KMS-11 (cell line): ENCODE measurements around the gene MYO16.

Experiments
- H2AFZ ChIP-seq: fragments of 200-600 bp; sonication (generic); 2 replicates; pipeline ENCODE4 v1.6.1; 2016; ENCODE audit warnings: antibody characterized with exemption, mixed run types, low read depth
- H3K27ac ChIP-seq: fragments of 200-600 bp; sonication (generic); 2 replicates; pipeline ENCODE4 v1.6.1; 2016; ENCODE audit warnings: mild to moderate bottlenecking, mixed run types
- H3K27me3 ChIP-seq: fragments of 200-600 bp; sonication (generic); 2 replicates; pipeline ENCODE4 v1.6.1; 2017; ENCODE audit warnings: mild to moderate bottlenecking, low read depth, mixed run types, moderate library complexity; ENCODE audit not compliant: insufficient read depth
- H3K36me3 ChIP-seq: fragments of 200-600 bp; sonication (generic); 2 replicates; pipeline ENCODE4 v1.6.1; 2017; ENCODE audit warnings: mild to moderate bottlenecking, mixed run types; ENCODE audit not compliant: insufficient read depth
- H3K4me1 ChIP-seq: fragments of 200-600 bp; sonication (generic); 2 replicates; pipeline ENCODE4 v1.6.1; 2016; ENCODE audit warnings: mild to moderate bottlenecking, low read depth, mixed run types; ENCODE audit not compliant: poor library complexity, severe bottlenecking
- H3K4me2 ChIP-seq: fragments of 200-600 bp; sonication (generic); 2 replicates; pipeline ENCODE4 v1.7.0; 2016; ENCODE audit warnings: mild to moderate bottlenecking, mixed run types
- H3K4me3 ChIP-seq: fragments of 200-600 bp; sonication (generic); IDR thresholded peaks from 2 replicates; pipeline ENCODE4 v1.6.1; 2017; ENCODE audit warnings: low read depth, low read length, mixed read lengths; ENCODE audit not compliant: insufficient read depth
- H3K79me2 ChIP-seq: fragments of 200-600 bp; sonication (generic); 2 replicates; pipeline ENCODE4 v1.6.1; 2016; ENCODE audit warnings: low read depth, mixed run types; ENCODE audit not compliant: insufficient read depth
- H3K9ac ChIP-seq: fragments of 200-600 bp; sonication (generic); 2 replicates; pipeline ENCODE4 v1.6.1; 2016; ENCODE audit warnings: mild to moderate bottlenecking, mixed run types
- H4K20me1 ChIP-seq: fragments of 200-600 bp; sonication (generic); 2 replicates; pipeline ENCODE4 v1.6.1; 2016; ENCODE audit warnings: mild to moderate bottlenecking, mixed run types; ENCODE audit not compliant: insufficient read depth
- TF ChIP-seq, protein P1 (sequence below): fragments of 200-600 bp; sonication (generic); conservative IDR thresholded peaks from 2 replicates; pipeline ENCODE4 v1.6.1; 2017; ENCODE audit warnings: low read depth, mild to moderate bottlenecking, antibody characterized with exemption, low read length, moderate library complexity, mixed read lengths

MYO16 gene

DNA sequence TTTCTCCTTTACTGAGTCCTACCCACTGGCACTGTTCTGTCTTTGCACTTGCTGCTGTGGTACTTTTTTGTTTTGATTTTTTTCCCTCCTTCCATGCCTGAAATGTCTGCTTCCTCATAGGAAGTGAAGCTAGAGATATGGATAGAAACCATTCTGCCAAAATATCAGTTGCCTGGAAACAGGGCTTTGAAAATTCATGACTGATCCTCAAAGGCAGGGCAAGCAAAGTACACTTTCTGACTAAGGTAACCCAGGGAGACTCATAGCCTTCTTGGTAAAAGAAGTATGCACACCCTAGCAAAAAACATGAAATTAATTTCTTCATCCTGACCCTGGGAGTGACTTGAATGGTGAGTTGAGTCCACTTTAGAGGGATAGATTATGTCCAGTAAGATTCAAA is 329.8 kb downstream of the MYO16 start:
- H3K36me3 ChIP-seq, result no peaks in the 10 kb centered on the region
- H4K20me1 ChIP-seq, result no peaks in the 10 kb centered on the region
- H3K9ac ChIP-seq, result no peak overlapping the region
- H3K27me3 ChIP-seq, result no peaks in the 10 kb centered on the region
- H3K79me2 ChIP-seq, result no peaks in the 10 kb centered on the region
- H3K4me3 ChIP-seq, result no peak overlapping the region
- TF ChIP-seq, protein P1, sequence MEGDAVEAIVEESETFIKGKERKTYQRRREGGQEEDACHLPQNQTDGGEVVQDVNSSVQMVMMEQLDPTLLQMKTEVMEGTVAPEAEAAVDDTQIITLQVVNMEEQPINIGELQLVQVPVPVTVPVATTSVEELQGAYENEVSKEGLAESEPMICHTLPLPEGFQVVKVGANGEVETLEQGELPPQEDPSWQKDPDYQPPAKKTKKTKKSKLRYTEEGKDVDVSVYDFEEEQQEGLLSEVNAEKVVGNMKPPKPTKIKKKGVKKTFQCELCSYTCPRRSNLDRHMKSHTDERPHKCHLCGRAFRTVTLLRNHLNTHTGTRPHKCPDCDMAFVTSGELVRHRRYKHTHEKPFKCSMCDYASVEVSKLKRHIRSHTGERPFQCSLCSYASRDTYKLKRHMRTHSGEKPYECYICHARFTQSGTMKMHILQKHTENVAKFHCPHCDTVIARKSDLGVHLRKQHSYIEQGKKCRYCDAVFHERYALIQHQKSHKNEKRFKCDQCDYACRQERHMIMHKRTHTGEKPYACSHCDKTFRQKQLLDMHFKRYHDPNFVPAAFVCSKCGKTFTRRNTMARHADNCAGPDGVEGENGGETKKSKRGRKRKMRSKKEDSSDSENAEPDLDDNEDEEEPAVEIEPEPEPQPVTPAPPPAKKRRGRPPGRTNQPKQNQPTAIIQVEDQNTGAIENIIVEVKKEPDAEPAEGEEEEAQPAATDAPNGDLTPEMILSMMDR, result no peak
- no peak overlapping the region for H3K27ac ChIP-seq
- H3K4me1 ChIP-seq, result no peaks in the 10 kb centered on the region
- H3K4me2 ChIP-seq, result no peak overlapping the region
- no peak overlapping the region for H2AFZ ChIP-seq

GRCh38 chr13:108960006-108960405 is 330.6 kb downstream of the MYO16 start:
- no peaks in the 10 kb centered on the region for H4K20me1 ChIP-seq
- no peak overlapping the region for H2AFZ ChIP-seq
- no peaks in the 10 kb centered on the region for H3K4me1 ChIP-seq
- H3K36me3 ChIP-seq, result no peaks in the 10 kb centered on the region
- H3K9ac ChIP-seq, result no peak overlapping the region
- no peak overlapping the region for H3K27ac ChIP-seq
- TF ChIP-seq, protein P1, result no peak
- no peak overlapping the region for H3K4me2 ChIP-seq
- H3K27me3 ChIP-seq, result no peaks in the 10 kb centered on the region
- no peaks in the 10 kb centered on the region for H3K79me2 ChIP-seq
- H3K4me3 ChIP-seq, result no peak overlapping the region

DNA sequence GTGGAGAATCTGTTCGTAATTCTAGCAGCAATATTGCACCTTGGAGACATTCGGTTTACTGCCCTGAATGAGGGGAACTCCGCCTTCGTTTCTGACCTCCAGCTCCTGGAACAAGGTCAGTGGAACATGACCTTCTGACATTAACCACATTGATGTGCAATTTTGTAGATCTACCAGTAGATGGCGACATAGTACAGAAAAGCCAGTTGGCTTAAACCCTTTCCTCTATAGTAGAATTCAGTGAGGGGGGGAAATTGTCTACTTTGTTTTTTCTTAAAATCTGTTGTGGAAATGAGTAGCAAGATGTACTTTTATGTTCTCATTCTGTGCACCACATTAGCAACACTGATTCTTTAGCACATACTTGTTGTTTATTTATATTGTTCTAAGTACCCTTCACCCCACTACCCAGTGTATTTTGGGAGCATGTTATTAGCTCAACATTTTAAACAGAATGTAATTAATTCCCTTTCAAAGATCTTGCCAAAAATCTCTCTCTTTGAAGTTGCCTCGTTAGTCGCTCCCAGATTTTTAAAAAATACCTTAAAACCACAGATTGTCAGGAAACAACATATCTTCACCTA is 332.2 kb downstream of the MYO16 start:
- TF ChIP-seq, protein P1, result peak; percentile 79

GRCh38 chr13:108962654-108963053 is 333.2 kb downstream of the MYO16 start:
- Histone ChIP-seq H3K4me2 (no peak overlapping the region), H3K27ac (no peak overlapping the region), H3K4me1 (no peaks in the 10 kb centered on the region), H3K36me3 (no peaks in the 10 kb centered on the region), H2AFZ (no peak overlapping the region), H3K4me3 (no peak overlapping the region), H3K9ac (no peak overlapping the region), H3K27me3 (no peaks in the 10 kb centered on the region), H4K20me1 (no peaks in the 10 kb centered on the region), H3K79me2 (no peaks in the 10 kb centered on the region)
- TF ChIP-seq, protein P1, result no peak

More for the DNA sequence above, 332.2 kb downstream of the MYO16 start:
- Histone ChIP-seq H3K27me3 (no peaks in the 10 kb centered on the region), H3K79me2 (no peaks in the 10 kb centered on the region), H3K36me3 (no peaks in the 10 kb centered on the region), H3K9ac (no peak overlapping the region), H3K4me1 (no peaks in the 10 kb centered on the region), H3K4me3 (no peak overlapping the region), H4K20me1 (no peaks in the 10 kb centered on the region), H3K4me2 (no peak overlapping the region), H2AFZ (no peak overlapping the region), H3K27ac (no peak overlapping the region)
